HepG2 (cell line): ENCODE measurements around the gene TOM1L2.

Experiments used
- AGO2 ChIP-seq: fragments of 200-400 bp; formaldehyde crosslinking; optimal IDR thresholded peaks from 2 replicates; pipeline ENCODE3; 2017; ENCODE audit warnings: mild to moderate bottlenecking, low read depth, low read length, moderate library complexity
- CTCF ChIP-seq: sonication (generic); formaldehyde crosslinking; IDR thresholded peaks from 2 replicates; pipeline ENCODE4 v1.5.0; 2020; ENCODE audit warnings: mild to moderate bottlenecking, missing genetic modification reagents, moderate library complexity
- DNMT3B ChIP-seq: conservative IDR thresholded peaks from 2 replicates; pipeline ENCODE4 v1.6.1; 2016; ENCODE audit warnings: missing biosample characterization, control low read depth
- EZH2 ChIP-seq: conservative IDR thresholded peaks from 2 replicates; pipeline ENCODE4 v1.6.1; 2012; ENCODE audit warnings: mild to moderate bottlenecking, low read depth, low read length, moderate library complexity
- MAZ ChIP-seq, 2 experiments: sonication (generic) in 1 of 2; formaldehyde crosslinking in 1 of 2; IDR thresholded peaks; 2 replicates each; pipeline versions ENCODE4 v1.5.0 to v1.6.1; 2012 to 2020; ENCODE audit warnings: low read depth in 2 of 2, mild to moderate bottlenecking in 2 of 2, borderline replicate concordance in 1 of 2, improper control_type of control experiment in 1 of 2, low read length in 1 of 2, missing genetic modification reagents in 1 of 2, moderate library complexity in 1 of 2
- MYNN ChIP-seq: sonication (generic); formaldehyde crosslinking; IDR thresholded peaks from 2 replicates; pipeline ENCODE4 v1.4.0; 2020; ENCODE audit warnings: mild to moderate bottlenecking, low read depth, missing genetic modification reagents
- RAD21 ChIP-seq: fragments of 450-650 bp; formaldehyde crosslinking; IDR thresholded peaks from 2 replicates; pipeline ENCODE4 v1.5.0; 2020; ENCODE audit warnings: mild to moderate bottlenecking
- TCF12 ChIP-seq, 2 experiments: fragments of 450-650 bp in 1 of 2; sonication (generic) in 1 of 2; formaldehyde crosslinking in 1 of 2; IDR thresholded peaks; 2 replicates each; pipeline versions ENCODE4 v1.6.1 to v1.8.0; 2017 to 2022; ENCODE audit warnings: antibody characterized with exemption in 1 of 2, mild to moderate bottlenecking in 1 of 2, missing genetic modification reagents in 1 of 2, moderate library complexity in 1 of 2
- TFAP4 ChIP-seq: sonication (generic); IDR thresholded peaks from 2 replicates; pipeline ENCODE4 v1.6.1; 2016; ENCODE audit warnings: low read depth, borderline replicate concordance
- YY1 ChIP-seq: IDR thresholded peaks from 2 replicates; pipeline ENCODE4 v1.6.1; 2011; ENCODE audit warnings: low read length, low read depth, moderate library complexity, mild to moderate bottlenecking; ENCODE audit not compliant: insufficient read depth, insufficient replicate concordance
- ZNF777 ChIP-seq: sonication (generic); formaldehyde crosslinking; IDR thresholded peaks from 2 replicates; pipeline ENCODE4 v1.4.0; 2020; ENCODE audit warnings: missing genetic modification reagents
- ZNF792 ChIP-seq: IDR thresholded peaks from 2 replicates; pipeline ENCODE4 v1.6.1; 2016
- TF ChIP-seq, protein P1 (sequence below): IDR thresholded peaks from 2 replicates; pipeline ENCODE4 v1.6.1; 2012; ENCODE audit warnings: low read depth, low read length, improper control_type of control experiment

GRCh38 chr17:17987901-17988300, 15.7 kb upstream of the TOM1L2 start:
- TF ChIP-seq TFAP4 (no peak), AGO2 (no peak), RAD21 (CRISPR knock-in tag) (no peak), MYNN (no peak), YY1 (no peak), MAZ (IDR thresholded peaks at IDR 0.05; ENCODE audit: borderline replicate concordance, low read depth, low read length) (no peak), MAZ (CRISPR knock-in tag; IDR thresholded peaks at IDR 0.05; ENCODE audit: low read depth) (no peak), CTCF (CRISPR knock-in tag) (no peak), DNMT3B (CRISPR knock-in tag) (no peak), ZNF792 (no peak), EZH2 (no peak), TCF12 (IDR thresholded peaks at IDR 0.05) (no peak), TCF12 (CRISPR knock-in tag; IDR thresholded peaks at IDR 0.05) (no peak), ZNF777 (no peak)
- TF ChIP-seq, protein P1, sequence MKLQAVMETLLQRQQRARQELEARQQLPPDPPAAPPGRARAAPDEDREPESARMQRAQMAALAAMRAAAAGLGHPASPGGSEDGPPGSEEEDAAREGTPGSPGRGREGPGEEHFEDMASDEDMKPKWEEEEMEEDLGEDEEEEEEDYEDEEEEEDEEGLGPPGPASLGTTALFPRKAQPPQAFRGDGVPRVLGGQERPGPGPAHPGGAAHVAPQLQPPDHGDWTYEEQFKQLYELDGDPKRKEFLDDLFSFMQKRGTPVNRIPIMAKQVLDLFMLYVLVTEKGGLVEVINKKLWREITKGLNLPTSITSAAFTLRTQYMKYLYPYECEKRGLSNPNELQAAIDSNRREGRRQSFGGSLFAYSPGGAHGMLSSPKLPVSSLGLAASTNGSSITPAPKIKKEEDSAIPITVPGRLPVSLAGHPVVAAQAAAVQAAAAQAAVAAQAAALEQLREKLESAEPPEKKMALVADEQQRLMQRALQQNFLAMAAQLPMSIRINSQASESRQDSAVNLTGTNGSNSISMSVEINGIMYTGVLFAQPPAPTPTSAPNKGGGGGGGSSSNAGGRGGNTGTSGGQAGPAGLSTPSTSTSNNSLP, result no peak
